HFF-Myc (cell line): Measurements from ENCODE around the gene WDR18.
A peak's percentile ranks its signal among the peaks of the same experiment; 100 is the strongest.
"Not testable (repeated sequence)": the region's sequence is repeated elsewhere in the genome, so short reads cannot be mapped to it uniquely, and the experiment has no call there.

Source experiments
- DNase-seq: peaks from one replicate; pipeline ENCODE4 v3.0.0-alpha.2; 2011; ENCODE audit warnings: low read depth; ENCODE audit errors: extremely low read depth
- H3K4me3 ChIP-seq: replicated peaks from 2 replicates; pipeline ENCODE4 v1.5.1; 2011; ENCODE audit warnings: low read depth, mild to moderate bottlenecking, control low read depth, low read length
- TF ChIP-seq, protein P1 (sequence below): IDR thresholded peaks from 2 replicates; pipeline ENCODE4 v1.5.1; 2012; ENCODE audit warnings: mild to moderate bottlenecking, low read depth, low read length, control low read depth; ENCODE audit errors: missing control alignments

Gene WDR18

GRCh38 chr19:1020868-1021425 lies 36.8 kb downstream of the WDR18 start, which contains the start of gene TMEM259:
Gene TMEM259, minus strand, starts transcription at chr19:1021123. Its CDS starts 127 bp downstream, at chr19:1020996.
- peak within 1 kb of the TSS; percentile 95 for H3K4me3 ChIP-seq
- peak; percentile 86 for DNase-seq
- TF ChIP-seq, protein P1, sequence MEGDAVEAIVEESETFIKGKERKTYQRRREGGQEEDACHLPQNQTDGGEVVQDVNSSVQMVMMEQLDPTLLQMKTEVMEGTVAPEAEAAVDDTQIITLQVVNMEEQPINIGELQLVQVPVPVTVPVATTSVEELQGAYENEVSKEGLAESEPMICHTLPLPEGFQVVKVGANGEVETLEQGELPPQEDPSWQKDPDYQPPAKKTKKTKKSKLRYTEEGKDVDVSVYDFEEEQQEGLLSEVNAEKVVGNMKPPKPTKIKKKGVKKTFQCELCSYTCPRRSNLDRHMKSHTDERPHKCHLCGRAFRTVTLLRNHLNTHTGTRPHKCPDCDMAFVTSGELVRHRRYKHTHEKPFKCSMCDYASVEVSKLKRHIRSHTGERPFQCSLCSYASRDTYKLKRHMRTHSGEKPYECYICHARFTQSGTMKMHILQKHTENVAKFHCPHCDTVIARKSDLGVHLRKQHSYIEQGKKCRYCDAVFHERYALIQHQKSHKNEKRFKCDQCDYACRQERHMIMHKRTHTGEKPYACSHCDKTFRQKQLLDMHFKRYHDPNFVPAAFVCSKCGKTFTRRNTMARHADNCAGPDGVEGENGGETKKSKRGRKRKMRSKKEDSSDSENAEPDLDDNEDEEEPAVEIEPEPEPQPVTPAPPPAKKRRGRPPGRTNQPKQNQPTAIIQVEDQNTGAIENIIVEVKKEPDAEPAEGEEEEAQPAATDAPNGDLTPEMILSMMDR = no peak

DNA sequence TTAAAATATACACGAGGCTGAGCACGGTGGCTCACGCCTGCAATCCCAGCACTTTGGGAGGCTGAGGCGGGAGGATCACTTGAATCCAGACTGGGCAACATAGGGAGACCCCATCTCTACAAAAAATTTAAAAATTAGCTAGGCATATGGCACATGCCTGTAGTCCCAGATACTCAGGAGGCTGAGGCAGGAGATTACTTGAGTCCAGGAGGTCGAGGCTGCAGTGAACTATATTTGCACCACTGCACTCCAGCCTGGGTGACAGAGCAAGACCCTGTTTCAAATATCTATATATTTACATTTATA lies 39.7 kb downstream of the WDR18 start:
- not testable (repeated sequence) for DNase-seq, H3K4me3 ChIP-seq

DNA sequence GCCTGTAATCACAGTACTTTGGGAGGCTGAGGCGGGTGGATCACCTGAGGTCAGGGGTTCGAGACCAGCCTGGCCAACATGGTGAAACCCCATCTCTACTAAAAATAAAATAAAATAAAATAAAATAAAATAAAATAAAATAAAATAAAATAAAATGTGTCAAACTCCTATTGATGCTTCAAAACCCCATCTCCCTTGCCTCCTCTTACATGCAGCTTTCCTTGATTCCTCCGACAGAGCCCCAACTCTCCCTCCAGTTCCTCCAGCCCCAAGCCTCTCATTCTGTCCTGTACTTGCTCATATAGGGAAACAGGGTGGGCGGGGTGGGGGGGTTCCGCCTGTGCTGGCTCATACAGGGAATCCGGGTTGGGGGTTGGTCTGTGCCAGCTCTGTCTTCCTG lies 40.9 kb downstream of the WDR18 start:
- DNase-seq = not testable (repeated sequence)

DNA sequence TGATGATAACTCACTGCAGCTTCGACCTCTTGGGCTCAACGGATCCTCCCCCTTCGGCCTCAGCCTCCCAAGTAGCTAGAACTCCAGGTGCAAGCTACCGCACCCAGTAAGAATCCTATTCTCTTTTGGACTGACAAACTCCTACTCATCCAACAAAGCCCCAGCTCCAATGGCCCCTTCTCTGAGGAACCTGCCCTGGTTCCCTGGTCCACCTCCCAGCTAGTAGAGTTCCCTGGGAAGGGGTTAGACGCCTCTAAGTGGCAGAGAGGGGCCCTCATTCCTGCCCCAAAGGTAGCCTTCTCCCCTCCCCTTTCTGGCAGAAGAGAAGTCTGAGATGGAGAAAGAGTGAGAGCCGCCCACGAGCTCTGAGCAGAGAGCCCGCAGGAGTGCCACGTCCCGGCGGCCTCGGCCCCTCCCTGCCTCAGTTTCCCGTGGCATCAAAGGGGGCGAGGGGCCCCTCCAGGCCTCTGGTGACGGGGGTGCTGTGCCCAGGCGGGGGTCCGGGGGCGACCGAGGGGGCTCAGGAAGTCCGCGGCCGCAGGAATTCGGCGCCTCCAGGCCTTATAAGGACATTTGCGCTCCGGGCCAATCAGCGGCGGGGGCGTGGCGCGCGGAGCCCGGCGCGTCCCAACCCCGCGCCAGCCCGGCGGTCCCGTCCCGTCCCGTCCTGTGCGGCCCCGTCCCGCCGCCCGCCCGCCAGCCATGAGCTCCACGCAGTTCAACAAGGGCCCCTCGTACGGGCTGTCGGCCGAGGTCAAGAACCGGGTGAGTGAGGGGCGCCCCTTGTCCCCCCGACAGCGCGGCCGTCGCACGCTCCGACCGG lies 42.0 kb downstream of the WDR18 start, which contains the start of gene CNN2:
Gene CNN2 (plus strand): TSS at position 649 of the 823 bp plus-strand sequence. CDS start 54 bp downstream, at position 703.
- H3K4me3 ChIP-seq = peak within 1 kb of the TSS; percentile 99
- TF ChIP-seq, protein P1 = no peak
- no peak for DNase-seq

More for the DNA sequence above, 40.9 kb downstream of the WDR18 start:
- H3K4me3 ChIP-seq = not testable (repeated sequence)

DNA sequence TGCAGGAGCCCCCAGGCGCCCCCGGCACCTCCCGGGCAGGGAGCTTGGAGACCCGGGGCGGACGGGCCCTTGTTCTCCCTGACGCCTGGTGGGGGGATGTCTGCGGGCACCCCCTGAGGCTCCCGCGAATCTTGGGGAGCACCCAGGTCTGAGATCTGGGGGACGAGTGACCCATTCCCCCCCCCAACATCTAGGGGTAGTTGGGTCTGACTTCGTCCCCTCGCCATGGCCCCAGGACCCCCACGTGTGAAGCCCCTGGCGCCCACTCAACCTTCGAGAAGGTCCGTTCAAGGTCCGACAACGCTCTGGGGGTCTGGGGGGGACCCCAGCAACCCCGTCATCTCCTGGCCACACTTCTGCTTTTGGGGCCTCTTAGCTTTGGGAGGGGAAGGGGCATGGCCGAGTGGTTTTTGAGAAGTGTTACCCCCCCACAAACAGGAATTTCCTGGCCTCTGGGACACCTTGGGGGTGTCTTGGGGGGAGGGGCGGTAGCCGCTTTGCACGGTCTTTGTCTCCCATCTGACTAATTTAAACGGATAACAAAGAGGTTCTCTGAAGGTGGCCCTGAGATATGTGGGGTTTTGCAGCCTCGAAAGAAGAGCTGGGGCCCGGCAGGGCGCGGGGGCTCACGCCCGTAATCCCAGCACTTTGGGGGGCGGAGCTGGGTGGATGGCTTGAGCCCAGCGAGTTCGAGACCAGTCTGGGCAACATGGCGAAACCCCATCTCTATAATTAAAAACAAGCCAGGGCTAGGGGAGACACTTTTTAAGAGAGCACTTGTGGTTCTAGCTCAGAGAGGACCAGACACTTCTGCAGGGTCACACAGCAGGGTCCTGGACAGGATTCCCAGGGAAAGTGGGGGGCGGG lies 42.9 kb downstream of the WDR18 start:
- peak overlapping the region; percentile 99 for H3K4me3 ChIP-seq
- TF ChIP-seq, protein P1 = no peak
- DNase-seq = no peak

DNA sequence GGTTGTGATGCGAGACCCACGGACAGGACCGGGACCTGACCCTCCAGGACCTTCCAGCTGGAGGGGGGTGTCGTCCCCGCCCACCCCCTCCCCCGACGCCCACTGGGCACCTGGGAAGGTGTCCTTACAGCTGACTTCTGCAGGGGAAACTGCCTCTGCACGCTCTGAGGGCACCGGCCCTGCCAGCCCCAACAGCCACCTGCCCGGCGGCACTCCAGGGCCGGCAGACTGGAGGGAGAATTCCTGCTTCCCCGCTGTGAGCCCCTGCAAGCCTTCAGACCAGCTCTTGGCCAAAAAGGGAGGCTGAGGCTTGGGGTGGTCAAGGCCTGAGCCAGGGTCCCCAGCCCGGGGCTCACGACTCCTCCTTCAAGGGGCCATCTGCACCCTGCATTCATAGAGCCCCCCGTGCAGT lies 43.5 kb downstream of the WDR18 start:
- TF ChIP-seq, protein P1 = no peak
- no peak for DNase-seq
- peak overlapping the region; percentile 99 for H3K4me3 ChIP-seq

DNA sequence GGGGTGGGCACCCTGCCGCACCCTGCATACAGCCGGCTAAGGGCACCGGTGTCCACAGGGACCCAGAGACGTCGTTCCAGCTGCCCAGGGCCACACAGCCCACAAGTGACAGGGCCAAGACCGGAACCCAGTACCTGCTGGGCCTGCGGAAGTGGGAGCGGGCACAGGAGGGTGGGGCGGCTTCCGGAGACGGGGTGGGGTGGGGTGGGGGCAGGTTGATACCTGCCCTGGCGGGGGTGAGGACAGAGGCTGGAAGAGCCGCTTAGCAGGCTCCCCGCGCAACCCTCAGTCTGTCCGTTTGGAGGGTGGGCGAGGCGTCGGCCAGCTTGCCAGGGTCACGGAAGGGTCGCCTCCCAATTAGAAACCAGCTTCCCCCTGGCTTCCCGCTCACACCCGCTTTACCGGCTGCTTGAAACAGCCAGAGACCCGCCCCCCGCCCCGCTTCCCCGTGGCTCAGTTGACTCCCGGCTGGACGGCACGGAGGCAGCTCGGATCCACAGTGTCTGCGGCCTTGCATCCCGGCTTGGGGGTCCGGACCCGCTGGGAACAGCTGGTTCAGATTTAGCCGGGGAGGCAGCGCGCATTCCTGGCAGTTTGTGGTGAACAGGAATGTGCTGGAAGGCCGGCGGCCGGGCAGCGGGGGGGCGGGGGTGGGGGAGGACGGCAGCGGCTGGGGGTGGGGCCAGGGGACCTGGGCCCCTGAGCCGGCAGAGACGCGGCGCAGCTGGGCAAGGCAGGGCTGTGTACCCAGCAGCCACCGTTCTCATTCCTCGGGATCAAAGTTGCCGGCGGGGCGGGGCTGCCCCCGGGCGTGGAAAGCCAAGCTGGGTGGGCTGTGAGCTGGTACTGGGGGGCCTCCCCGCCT lies 44.1 kb downstream of the WDR18 start:
- peak overlapping the region; percentile 99 for H3K4me3 ChIP-seq
- TF ChIP-seq, protein P1 = no peak
- DNase-seq = peak; percentile 82
